Skeletal muscle satellite cell (primary cell): ENCODE data around the gene DUS3L.

ENCODE experiments used
- H3K27me3 ChIP-seq: 2 replicates; pipeline ENCODE4 v1.7.0; 2013; ENCODE audit warnings: low read length; ENCODE audit not compliant: control insufficient read depth, insufficient read depth
- H3K36me3 ChIP-seq: 2 replicates; pipeline ENCODE4 v1.7.0; 2013; ENCODE audit warnings: mild to moderate bottlenecking, control low read depth, low read length; ENCODE audit not compliant: insufficient read depth
- H3K4me1 ChIP-seq: 2 replicates; pipeline ENCODE4 v1.7.0; 2013; ENCODE audit warnings: low read length; ENCODE audit not compliant: control insufficient read depth, insufficient read depth
- H3K4me2 ChIP-seq: 2 replicates; pipeline ENCODE4 v1.7.0; 2013; ENCODE audit warnings: mild to moderate bottlenecking, low read length
- H3K4me3 ChIP-seq: 2 replicates; pipeline ENCODE4 v1.7.0; 2013; ENCODE audit warnings: low read length
- H3K9ac ChIP-seq: 2 replicates; pipeline ENCODE4 v1.7.0; 2013; ENCODE audit warnings: mild to moderate bottlenecking, low read depth, low read length, moderate library complexity
- H3K9me3 ChIP-seq: replicated peaks from 2 replicates; pipeline ENCODE4 v1.7.0; 2013; ENCODE audit warnings: mild to moderate bottlenecking, control low read depth, low read length

The DUS3L gene

DNA sequence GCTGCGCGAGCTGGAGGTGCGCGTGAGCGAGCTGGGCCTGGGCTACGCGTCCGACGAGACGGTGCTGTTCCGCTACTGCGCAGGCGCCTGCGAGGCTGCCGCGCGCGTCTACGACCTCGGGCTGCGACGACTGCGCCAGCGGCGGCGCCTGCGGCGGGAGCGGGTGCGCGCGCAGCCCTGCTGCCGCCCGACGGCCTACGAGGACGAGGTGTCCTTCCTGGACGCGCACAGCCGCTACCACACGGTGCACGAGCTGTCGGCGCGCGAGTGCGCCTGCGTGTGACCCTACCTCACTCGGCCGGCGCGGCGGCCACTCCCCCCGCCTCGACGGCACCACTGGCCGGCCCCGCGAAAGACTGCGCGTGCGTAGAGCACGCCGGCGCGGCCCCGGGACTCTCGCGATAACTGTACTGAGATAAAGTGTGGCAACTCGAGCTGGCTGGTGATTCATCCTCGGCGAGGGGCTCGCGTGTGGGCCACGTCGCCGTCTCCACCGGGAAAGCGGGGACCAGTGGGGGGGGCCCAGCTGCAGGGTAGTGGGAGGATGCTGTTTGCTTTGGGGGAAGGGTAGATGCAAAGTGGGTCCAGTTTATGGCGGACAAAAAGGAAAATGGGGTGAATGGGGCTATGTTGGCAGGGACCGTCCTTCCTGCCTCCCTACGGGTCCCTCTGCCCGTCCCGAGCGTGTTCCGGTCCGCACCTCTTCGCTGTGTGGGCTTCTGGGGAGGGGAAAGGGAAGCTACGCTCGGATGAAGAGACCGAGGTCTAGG is 37.1 kb upstream of the DUS3L start:
- peaks cover 46% of the 10 kb centered on the region for H3K27me3 ChIP-seq
- H3K9me3 ChIP-seq, result no peaks in the 10 kb centered on the region
- H3K9ac ChIP-seq, result peak overlapping the region; percentile 76
- H3K4me2 ChIP-seq, result peak overlapping the region; percentile 92
- H3K4me1 ChIP-seq, result peaks cover 8% of the 10 kb centered on the region
- no peaks in the 10 kb centered on the region for H3K36me3 ChIP-seq
- H3K4me3 ChIP-seq, result peak overlapping the region; percentile 72

- peak overlapping the region; percentile 72 for H3K4me3 ChIP-seq
These were observed 36.5 kb upstream of the DUS3L start for GRCh38 chr19:5827342-5827890.

GRCh38 chr19:5826531-5827341 is 35.8 kb upstream of the DUS3L start:
- no peaks in the 10 kb centered on the region for H3K9me3 ChIP-seq
- H3K36me3 ChIP-seq, result no peaks in the 10 kb centered on the region
- H3K4me2 ChIP-seq, result no peak overlapping the region
- H3K27me3 ChIP-seq, result peaks cover 39% of the 10 kb centered on the region
- no peak overlapping the region for H3K9ac ChIP-seq
- H3K4me3 ChIP-seq, result no peak overlapping the region
- H3K4me1 ChIP-seq, result peaks cover 8% of the 10 kb centered on the region

More at GRCh38 chr19:5827342-5827890, 36.5 kb upstream of the DUS3L start:
- H3K9ac ChIP-seq, result no peak overlapping the region
- no peaks in the 10 kb centered on the region for H3K9me3 ChIP-seq
- peaks cover 41% of the 10 kb centered on the region for H3K27me3 ChIP-seq
- H3K4me2 ChIP-seq, result peak overlapping the region; percentile 92
- peaks cover 8% of the 10 kb centered on the region for H3K4me1 ChIP-seq
- no peaks in the 10 kb centered on the region for H3K36me3 ChIP-seq

DNA sequence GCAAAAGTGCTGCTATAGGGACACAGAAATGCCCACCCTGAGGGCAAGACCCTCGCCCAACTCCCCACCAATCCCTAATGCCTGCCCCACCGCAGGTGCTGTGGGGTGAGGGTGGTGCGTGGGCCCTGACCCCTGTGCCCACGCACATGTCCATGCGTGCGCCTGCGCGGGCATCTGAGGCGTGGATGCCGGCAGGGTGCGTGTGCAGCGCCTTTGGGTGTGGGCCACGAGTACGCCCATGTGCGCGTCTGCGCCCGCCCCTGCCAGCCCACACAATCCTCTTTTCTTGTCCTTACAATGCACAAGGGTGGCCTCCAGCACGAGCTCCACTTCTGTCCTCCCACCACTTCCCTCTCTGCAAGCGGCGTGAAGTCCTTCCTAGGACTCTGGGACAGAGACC is 34.2 kb upstream of the DUS3L start:
- no peak overlapping the region for H3K4me2 ChIP-seq
- H3K9ac ChIP-seq, result no peak overlapping the region
- H3K4me1 ChIP-seq, result peaks cover 8% of the 10 kb centered on the region
- H3K27me3 ChIP-seq, result peaks cover 41% of the 10 kb centered on the region
- H3K4me3 ChIP-seq, result no peak overlapping the region
- no peaks in the 10 kb centered on the region for H3K36me3 ChIP-seq
- H3K9me3 ChIP-seq, result no peaks in the 10 kb centered on the region

DNA sequence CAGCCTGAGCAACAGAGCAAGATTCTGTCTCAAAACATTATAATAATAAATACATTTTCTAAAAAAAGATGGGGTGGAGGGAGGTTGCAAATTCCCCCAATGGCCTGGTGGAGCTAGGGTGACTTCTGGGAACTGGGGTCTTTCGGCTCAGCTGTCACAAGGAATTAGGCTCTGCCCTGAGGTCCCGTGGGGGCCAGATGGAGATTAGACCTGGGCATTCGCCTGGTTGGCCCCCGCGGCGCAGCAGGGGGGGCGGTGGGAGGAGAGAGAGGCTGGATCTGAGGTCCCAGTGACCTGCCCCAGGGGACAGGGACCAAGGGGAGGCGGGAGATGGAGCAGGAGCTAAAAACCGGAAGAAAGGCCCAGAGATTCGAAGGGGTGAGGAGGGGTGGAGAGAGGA is 33.8 kb upstream of the DUS3L start:
- Histone ChIP-seq H3K9me3 (no peaks in the 10 kb centered on the region), H3K4me1 (peaks cover 8% of the 10 kb centered on the region), H3K27me3 (peaks cover 41% of the 10 kb centered on the region), H3K4me3 (no peak overlapping the region), H3K9ac (no peak overlapping the region), H3K36me3 (no peaks in the 10 kb centered on the region), H3K4me2 (no peak overlapping the region)

DNA sequence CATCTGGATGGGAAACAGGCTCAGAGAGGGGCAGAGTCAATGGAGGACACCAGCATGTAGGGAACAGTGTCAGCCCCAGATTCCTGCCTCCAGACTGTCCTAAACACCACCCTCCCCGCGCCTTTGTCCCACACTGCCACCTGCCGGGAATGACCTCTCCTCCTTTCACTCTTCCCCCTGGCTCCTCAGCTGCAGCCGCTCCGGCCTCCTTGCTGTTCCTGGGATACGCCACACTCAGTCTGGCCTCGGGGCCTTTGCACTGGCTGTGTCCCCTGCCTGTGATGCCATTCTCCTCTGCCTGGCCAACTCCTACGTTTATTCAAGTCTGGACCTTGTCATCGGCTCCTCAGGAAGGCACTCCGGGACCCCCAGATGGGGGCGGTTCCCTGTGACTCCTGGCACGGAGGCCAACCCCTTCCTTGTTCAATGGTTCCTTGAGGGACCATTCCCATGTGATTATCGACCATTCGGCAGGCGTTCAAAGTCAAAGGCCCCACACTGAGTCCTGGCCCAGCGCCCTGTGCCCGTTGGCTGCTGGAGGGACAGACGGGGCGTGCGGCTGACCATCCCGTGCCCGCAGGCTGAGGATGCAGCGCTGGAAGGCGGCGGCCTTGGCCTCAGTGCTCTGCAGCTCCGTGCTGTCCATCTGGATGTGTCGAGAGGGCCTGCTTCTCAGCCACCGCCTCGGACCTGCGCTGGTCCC is 32.8 kb upstream of the DUS3L start:
- Histone ChIP-seq H3K9ac (no peak overlapping the region), H3K4me1 (peaks cover 8% of the 10 kb centered on the region), H3K36me3 (no peaks in the 10 kb centered on the region), H3K9me3 (no peaks in the 10 kb centered on the region), H3K4me2 (no peak overlapping the region), H3K4me3 (no peak overlapping the region), H3K27me3 (peaks cover 31% of the 10 kb centered on the region)

DNA sequence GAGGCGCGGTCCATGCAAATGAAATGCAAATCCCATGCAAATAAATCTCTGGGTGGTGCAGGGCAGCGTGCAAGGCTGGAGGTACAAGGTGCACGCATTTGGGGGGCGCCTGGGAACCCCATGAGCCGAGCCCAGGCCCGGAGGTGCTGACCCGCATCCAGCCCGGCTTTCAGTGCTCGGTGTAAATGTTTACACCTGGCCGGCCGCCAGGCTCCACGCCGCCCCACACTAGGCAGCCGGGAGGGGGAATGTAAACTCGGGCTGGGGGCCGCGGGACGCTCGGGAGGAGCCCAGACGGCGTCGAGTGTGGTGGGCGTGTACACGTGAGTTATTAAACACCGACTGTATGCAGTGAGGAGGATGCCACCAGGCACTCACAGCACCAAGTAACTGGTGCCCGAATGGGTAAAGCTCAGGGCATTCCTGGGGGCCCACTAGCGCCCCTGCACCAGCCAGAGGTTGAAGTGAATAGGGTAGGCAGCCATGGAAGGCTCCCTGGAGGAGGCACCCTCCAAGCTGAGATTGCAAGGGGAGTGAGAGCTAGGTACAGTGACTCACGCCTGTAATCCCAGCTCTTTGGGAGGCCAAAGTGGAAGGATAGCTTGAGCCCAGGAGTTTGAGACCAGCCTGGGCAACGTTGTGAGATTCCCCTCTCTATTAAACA is 31.4 kb upstream of the DUS3L start:
- H3K9me3 ChIP-seq, result no peaks in the 10 kb centered on the region
- no peak overlapping the region for H3K9ac ChIP-seq
- no peak overlapping the region for H3K4me3 ChIP-seq
- no peaks in the 10 kb centered on the region for H3K4me1 ChIP-seq
- no peaks in the 10 kb centered on the region for H3K36me3 ChIP-seq
- peaks cover 19% of the 10 kb centered on the region for H3K27me3 ChIP-seq
- H3K4me2 ChIP-seq, result no peak overlapping the region

DNA sequence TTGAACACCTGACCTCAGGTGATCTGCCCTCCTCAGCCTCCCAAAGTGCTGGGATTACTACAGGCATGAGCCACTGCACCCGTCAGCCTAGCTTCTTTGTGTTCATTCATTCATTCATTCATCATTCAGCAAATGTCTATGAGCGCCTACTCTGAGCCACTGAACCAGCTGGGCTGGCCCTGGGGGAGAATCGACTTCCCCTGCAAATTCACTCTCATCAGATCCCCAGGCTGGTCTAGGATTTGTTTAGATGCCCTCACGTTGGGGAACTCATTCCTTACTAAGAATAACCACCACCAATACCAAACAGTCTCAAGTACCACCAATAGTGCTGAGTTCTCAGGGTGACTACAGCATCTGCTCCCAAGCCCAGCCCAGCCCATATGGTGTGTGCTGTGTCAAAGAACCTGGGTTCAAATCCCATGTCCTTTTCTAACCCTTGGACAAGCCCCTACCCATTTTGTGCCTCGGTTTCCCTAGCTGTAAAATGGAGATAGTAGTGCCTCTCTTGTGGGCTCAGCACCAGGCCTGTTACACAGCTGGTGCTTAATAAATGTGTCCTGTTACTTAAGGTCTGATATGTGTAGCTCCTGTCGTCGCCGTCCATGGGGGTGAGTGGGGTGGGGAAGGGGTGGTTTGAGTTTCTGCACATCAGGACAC is 30.7 kb upstream of the DUS3L start:
- Histone ChIP-seq H3K36me3 (no peaks in the 10 kb centered on the region), H3K4me1 (no peaks in the 10 kb centered on the region), H3K4me2 (no peak overlapping the region), H3K9me3 (no peaks in the 10 kb centered on the region), H3K4me3 (no peak overlapping the region), H3K9ac (no peak overlapping the region), H3K27me3 (peaks cover 18% of the 10 kb centered on the region)

- H3K4me1 ChIP-seq, result no peaks in the 10 kb centered on the region
- H3K4me2 ChIP-seq, result no peak overlapping the region
- H3K27me3 ChIP-seq, result peaks cover 19% of the 10 kb centered on the region
These were observed 29.8 kb upstream of the DUS3L start for GRCh38 chr19:5820785-5821184.

DNA sequence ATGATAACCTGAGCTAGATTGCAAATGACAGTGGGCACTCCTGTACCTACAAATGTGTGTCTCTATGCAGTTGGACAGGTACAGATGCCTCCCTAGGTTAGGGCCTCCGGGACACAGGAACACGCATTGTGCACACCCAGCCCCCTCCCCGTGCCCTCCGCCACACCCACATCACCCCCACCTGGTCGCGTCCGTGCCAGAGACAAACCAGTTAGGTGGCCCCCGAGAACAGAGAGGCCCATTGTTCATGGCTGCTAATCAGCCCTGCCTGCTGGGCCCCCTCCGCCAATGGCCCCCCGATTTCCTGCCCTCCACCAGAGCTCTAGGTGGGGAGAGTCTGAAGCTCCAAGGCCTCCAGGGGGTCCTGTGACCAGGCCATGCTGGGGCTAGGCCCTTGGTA is 27.6 kb upstream of the DUS3L start:
- Histone ChIP-seq H3K4me2 (no peak overlapping the region), H3K4me3 (no peak overlapping the region), H3K27me3 (peaks cover 28% of the 10 kb centered on the region), H3K9ac (no peak overlapping the region), H3K4me1 (no peaks in the 10 kb centered on the region), H3K36me3 (no peaks in the 10 kb centered on the region), H3K9me3 (no peaks in the 10 kb centered on the region)

More at GRCh38 chr19:5820785-5821184, 29.8 kb upstream of the DUS3L start:
- Histone ChIP-seq H3K36me3 (no peaks in the 10 kb centered on the region), H3K9me3 (no peaks in the 10 kb centered on the region), H3K9ac (no peak overlapping the region), H3K4me3 (no peak overlapping the region)
